Cardiac fibroblast (primary cell): ENCODE data around the gene EPO.
A peak's percentile ranks its signal among the peaks of the same experiment; 100 is the strongest.

ENCODE experiments used
- DNase-seq, 2 donors: peaks; one replicate each; pipeline versions ENCODE4 v3.0.0 to v3.0.0-alpha.2; 2010; ENCODE audit warnings: low read depth in 2 of 2
- H3K4me3 ChIP-seq, 2 donors: replicated peaks in 1 of 2; 1 replicate in 1 of 2; 2 replicates in 1 of 2; pipeline ENCODE4 v1.5.1; 2011; ENCODE audit warnings: low read depth in 2 of 2, low read length in 2 of 2, mild to moderate bottlenecking in 2 of 2, moderate library complexity in 1 of 2
- TF ChIP-seq, protein P1 (sequence below): IDR thresholded peaks from one replicate; pipeline ENCODE4 v1.5.1; 2011; ENCODE audit warnings: low read depth, mild to moderate bottlenecking, low read length, inconsistent platforms

Gene EPO

GRCh38 chr7:100731937-100732636 lies 11.8 kb downstream of the EPO start:
- H3K4me3 ChIP-seq, result no peak overlapping the region
- TF ChIP-seq, protein P1, sequence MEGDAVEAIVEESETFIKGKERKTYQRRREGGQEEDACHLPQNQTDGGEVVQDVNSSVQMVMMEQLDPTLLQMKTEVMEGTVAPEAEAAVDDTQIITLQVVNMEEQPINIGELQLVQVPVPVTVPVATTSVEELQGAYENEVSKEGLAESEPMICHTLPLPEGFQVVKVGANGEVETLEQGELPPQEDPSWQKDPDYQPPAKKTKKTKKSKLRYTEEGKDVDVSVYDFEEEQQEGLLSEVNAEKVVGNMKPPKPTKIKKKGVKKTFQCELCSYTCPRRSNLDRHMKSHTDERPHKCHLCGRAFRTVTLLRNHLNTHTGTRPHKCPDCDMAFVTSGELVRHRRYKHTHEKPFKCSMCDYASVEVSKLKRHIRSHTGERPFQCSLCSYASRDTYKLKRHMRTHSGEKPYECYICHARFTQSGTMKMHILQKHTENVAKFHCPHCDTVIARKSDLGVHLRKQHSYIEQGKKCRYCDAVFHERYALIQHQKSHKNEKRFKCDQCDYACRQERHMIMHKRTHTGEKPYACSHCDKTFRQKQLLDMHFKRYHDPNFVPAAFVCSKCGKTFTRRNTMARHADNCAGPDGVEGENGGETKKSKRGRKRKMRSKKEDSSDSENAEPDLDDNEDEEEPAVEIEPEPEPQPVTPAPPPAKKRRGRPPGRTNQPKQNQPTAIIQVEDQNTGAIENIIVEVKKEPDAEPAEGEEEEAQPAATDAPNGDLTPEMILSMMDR, result no peak
- no peak for DNase-seq

GRCh38 chr7:100735730-100736129 lies 15.5 kb downstream of the EPO start:
- TF ChIP-seq, protein P1, result no peak
- H3K4me3 ChIP-seq, result no peak overlapping the region
- DNase-seq, result no peak

- TF ChIP-seq, protein P1, result no peak
- DNase-seq, result no peak
- no peak overlapping the region for H3K4me3 ChIP-seq
These were observed 16.4 kb downstream of the EPO start for GRCh38 chr7:100736671-100737070.

DNA sequence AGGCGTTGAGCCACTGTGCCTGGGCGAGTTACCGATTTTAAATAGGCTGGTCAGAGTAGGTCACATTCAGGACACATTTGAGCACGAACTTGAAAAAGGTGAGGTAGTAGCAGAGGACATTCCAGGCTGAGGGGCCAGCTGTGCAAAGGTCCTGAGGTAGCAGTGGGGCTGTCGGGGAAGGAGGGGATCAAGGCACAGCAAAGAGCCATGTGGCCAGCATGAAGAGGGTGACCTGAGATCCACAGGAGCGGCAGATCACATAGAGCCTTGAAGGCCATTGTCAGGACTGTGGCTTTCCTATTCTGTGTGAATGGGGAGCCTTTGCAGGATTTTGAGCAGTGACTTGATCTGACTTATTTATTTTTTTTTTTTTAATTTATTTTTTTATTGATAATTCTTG lies 19.7 kb downstream of the EPO start:
- H3K4me3 ChIP-seq, result no peak overlapping the region
- DNase-seq, result no peak
- TF ChIP-seq, protein P1, result no peak

- DNase-seq, result no peak
- TF ChIP-seq, protein P1, result no peak
- H3K4me3 ChIP-seq, result no peak overlapping the region
These were observed 24.3 kb downstream of the EPO start for GRCh38 chr7:100744605-100745004.

DNA sequence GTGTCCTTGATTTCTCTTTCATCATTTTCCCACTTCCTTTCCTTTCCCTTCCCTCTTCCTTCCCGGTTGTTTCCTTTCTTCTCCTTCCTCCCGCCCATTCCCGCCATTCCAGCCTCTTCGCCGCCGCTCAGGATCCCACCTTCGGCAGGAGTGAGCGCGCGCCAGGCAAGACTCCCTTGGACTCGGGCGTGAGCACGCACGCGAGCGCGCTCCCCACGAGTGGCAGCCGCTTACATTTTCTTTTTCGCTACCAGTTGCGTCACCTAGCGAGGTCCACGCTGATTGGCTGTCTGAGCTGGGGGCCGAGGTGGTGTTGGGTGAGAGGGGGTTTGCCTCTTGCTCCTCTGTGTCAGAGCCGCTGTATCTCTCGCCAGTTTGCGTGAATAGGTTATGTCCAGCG lies 24.9 kb downstream of the EPO start:
- peak overlapping the region; percentile 37 to 53 for H3K4me3 ChIP-seq
- DNase-seq, result peak; percentile 58 to 62
- TF ChIP-seq, protein P1, result no peak

GRCh38 chr7:100752994-100753393 lies 32.7 kb downstream of the EPO start:
- H3K4me3 ChIP-seq, result no peak overlapping the region
- TF ChIP-seq, protein P1, result no peak
- DNase-seq, result no peak
